ENCODE data around the gene HSFX1. TPM values are rescaled to one million over a fixed set of nuclear protein-coding genes. Genes with fewer than 3 reads are reported as not detected.

Gene HSFX1
- total RNA-seq, 1 experiment from 2014 or later = 0.44 TPM

DNA sequence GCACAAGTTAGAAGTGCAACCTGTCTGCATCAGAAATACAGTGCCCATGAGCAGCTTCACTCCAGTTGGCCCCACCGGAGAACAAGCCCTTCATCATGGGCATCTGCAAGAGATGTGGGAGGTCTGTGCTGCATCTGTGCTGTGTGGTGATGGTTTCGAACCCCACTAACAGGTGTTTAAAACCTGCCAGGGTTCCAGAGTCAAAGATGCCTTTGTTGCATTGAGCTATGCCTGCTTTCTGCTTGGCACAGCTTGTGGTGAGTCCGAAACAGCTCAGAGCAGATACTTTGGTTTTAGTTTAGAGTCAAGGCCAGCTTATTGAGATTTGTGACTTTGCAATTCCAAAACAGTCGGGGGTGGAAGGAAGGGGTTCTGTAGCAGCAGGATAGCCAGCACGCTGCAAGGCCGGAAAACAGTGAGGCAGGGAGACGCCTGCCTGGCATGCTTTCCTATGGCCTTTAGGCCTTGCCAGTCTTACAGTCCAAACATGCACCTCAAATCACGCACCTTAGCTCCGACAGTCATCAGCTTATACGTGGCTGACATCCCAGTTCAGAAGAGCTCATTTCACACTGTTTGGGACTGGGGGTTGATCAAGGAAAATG, 29.7 kb downstream of the HSFX1 start:
- Histone ChIP-seq H3K4me1 (ENCODE audit: control insufficient read depth in 1 of 2, insufficient read depth in 2 of 2, low read length in 2 of 2) (no peaks in the 10 kb centered on the region), H3K36me3 (ENCODE audit: control insufficient read depth in 1 of 2, insufficient read depth in 2 of 2, low read length in 2 of 2) (no peaks in the 10 kb centered on the region), H3K9ac (ENCODE audit: low read length) (no peak overlapping the region), H4K20me1 (ENCODE audit: insufficient read depth) (no peaks in the 10 kb centered on the region), H3K79me2 (ENCODE audit: insufficient read depth, low read length) (no peaks in the 10 kb centered on the region), H3K27ac (ENCODE audit: low read depth, low read length) (no peak overlapping the region), H3K4me2 (ENCODE audit: low read length) (no peak overlapping the region), H3K9me3 (ENCODE audit: control insufficient read depth in 1 of 2, insufficient read depth in 1 of 2, low read depth in 1 of 2, low read length in 2 of 2) (no peaks in the 10 kb centered on the region), H3K27me3 (ENCODE audit: insufficient read depth, low read length) (no peaks in the 10 kb centered on the region), H3K4me3 (replicated peaks in 1 of 2; ENCODE audit: low read depth in 1 of 2, low read length in 2 of 2) (no peak overlapping the region), H3K9me2 (ENCODE audit: insufficient read depth) (no peaks in the 10 kb centered on the region), H2AFZ (ENCODE audit: low read depth, low read length, poor library complexity, severe bottlenecking) (no peak overlapping the region)
- ChIA-PET RAD21 (ENCODE audit: low non-redundant PET in 1 of 2, low total read pairs in 2 of 2, uncharacterized antibody in 2 of 2, unreplicated experiment in 2 of 2) (no interaction called here), CTCF (no interaction called here), POLR2A (no interaction called here)
- TF ChIP-seq CEBPB (IDR thresholded peaks at IDR 0.05; ENCODE audit: low read depth) = no peak
- TF ChIP-seq, protein P1, sequence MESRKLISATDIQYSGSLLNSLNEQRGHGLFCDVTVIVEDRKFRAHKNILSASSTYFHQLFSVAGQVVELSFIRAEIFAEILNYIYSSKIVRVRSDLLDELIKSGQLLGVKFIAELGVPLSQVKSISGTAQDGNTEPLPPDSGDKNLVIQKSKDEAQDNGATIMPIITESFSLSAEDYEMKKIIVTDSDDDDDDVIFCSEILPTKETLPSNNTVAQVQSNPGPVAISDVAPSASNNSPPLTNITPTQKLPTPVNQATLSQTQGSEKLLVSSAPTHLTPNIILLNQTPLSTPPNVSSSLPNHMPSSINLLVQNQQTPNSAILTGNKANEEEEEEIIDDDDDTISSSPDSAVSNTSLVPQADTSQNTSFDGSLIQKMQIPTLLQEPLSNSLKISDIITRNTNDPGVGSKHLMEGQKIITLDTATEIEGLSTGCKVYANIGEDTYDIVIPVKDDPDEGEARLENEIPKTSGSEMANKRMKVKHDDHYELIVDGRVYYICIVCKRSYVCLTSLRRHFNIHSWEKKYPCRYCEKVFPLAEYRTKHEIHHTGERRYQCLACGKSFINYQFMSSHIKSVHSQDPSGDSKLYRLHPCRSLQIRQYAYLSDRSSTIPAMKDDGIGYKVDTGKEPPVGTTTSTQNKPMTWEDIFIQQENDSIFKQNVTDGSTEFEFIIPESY (IDR thresholded peaks at IDR 0.05; ENCODE audit: extremely low read depth, insufficient replicate concordance, low read length) = no peak
- no peak for TF ChIP-seq CBX3 (IDR thresholded peaks at IDR 0.05; ENCODE audit: low read depth)
- no peak for TF ChIP-seq JUND (IDR thresholded peaks at IDR 0.05)
- TF ChIP-seq EGR1 (IDR thresholded peaks at IDR 0.05; ENCODE audit: low read depth) = no peak
- TF ChIP-seq, protein P2, sequence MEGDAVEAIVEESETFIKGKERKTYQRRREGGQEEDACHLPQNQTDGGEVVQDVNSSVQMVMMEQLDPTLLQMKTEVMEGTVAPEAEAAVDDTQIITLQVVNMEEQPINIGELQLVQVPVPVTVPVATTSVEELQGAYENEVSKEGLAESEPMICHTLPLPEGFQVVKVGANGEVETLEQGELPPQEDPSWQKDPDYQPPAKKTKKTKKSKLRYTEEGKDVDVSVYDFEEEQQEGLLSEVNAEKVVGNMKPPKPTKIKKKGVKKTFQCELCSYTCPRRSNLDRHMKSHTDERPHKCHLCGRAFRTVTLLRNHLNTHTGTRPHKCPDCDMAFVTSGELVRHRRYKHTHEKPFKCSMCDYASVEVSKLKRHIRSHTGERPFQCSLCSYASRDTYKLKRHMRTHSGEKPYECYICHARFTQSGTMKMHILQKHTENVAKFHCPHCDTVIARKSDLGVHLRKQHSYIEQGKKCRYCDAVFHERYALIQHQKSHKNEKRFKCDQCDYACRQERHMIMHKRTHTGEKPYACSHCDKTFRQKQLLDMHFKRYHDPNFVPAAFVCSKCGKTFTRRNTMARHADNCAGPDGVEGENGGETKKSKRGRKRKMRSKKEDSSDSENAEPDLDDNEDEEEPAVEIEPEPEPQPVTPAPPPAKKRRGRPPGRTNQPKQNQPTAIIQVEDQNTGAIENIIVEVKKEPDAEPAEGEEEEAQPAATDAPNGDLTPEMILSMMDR (IDR thresholded peaks at IDR 0.05 in 2 of 3, conservative IDR thresholded peaks at IDR 0.05 in 1 of 3; ENCODE audit: borderline replicate concordance in 1 of 3, insufficient read depth in 1 of 3, low read depth in 2 of 3, low read length in 2 of 3) = no peak
- TF ChIP-seq SIN3A (IDR thresholded peaks at IDR 0.05; ENCODE audit: low read depth) = no peak
- TF ChIP-seq ELF1 (IDR thresholded peaks at IDR 0.05; ENCODE audit: borderline replicate concordance, low read depth) = no peak
- TF ChIP-seq, protein P3, sequence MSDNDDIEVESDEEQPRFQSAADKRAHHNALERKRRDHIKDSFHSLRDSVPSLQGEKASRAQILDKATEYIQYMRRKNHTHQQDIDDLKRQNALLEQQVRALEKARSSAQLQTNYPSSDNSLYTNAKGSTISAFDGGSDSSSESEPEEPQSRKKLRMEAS (IDR thresholded peaks at IDR 0.05) = no peak
- no peak for TF ChIP-seq POLR2AphosphoS5 (IDR thresholded peaks at IDR 0.05; ENCODE audit: low read depth, low read length)
- no peak for TF ChIP-seq ZFX (IDR thresholded peaks at IDR 0.05)
- no peak for TF ChIP-seq TCF7L2 (IDR thresholded peaks at IDR 0.05; ENCODE audit: borderline replicate concordance, extremely low read depth, insufficient read depth, insufficient read length)
- no peak for TF ChIP-seq FOSL1 (IDR thresholded peaks at IDR 0.05; ENCODE audit: low read depth)
- TF ChIP-seq EZH2 (IDR thresholded peaks at IDR 0.05) = no peak
- DNase-seq (ENCODE audit: low read depth, low spot score) (no peak), ATAC-seq (no peak)
- BruUV-seq (replicated peaks) = no TSS peak
- intact Hi-C loops (cut with micrococcal nuclease) = no loop called here
